HEK293T (cell line): ENCODE data around the gene S100A9.
"Not testable (repeated sequence)": the region's sequence is repeated elsewhere in the genome, so short reads cannot be mapped to it uniquely, and the experiment has no call there.

Experiments used
- CTCF ChIA-PET: fragments of 350-600 bp; formaldehyde crosslinking; extraction: SDS; loops from one replicate; lab custom pipeline; 2021; ENCODE audit warnings: antibody characterized with exemption, inconsistent platforms; lab: Yijun Ruan, JAX
- POLR2A ChIA-PET: fragments of 350-600 bp; formaldehyde crosslinking; extraction: SDS; loops from one replicate; lab custom pipeline; 2020; ENCODE audit warnings: antibody characterized with exemption, inconsistent platforms; lab: Yijun Ruan, JAX
- DNase-seq: peaks from one replicate; pipeline ENCODE4 v3.0.0; 2012; ENCODE audit warnings: mixed read lengths; ENCODE audit errors: extremely low spot score
- ARNT ChIP-seq: fragments of 450-650 bp; IDR thresholded peaks from 2 replicates; pipeline ENCODE4 v1.6.1; 2017; ENCODE audit warnings: mild to moderate bottlenecking
- BHLHE40 ChIP-seq: fragments of 450-650 bp; IDR thresholded peaks from 2 replicates; pipeline ENCODE4 v1.6.1; 2016; ENCODE audit warnings: mild to moderate bottlenecking, moderate library complexity, borderline replicate concordance
- CTBP1 ChIP-seq: fragments of 450-650 bp; IDR thresholded peaks from 2 replicates; pipeline ENCODE4 v1.6.1; 2016; ENCODE audit warnings: borderline replicate concordance
- ELF4 ChIP-seq: fragments of 450-650 bp; IDR thresholded peaks from 2 replicates; pipeline ENCODE4 v1.6.1; 2017; ENCODE audit warnings: antibody characterized with exemption
- FOXA1 ChIP-seq: fragments of 450-650 bp; IDR thresholded peaks from 2 replicates; pipeline ENCODE4 v1.6.1; 2016; ENCODE audit warnings: mild to moderate bottlenecking
- FOXK2 ChIP-seq: fragments of 450-650 bp; IDR thresholded peaks from 2 replicates; pipeline ENCODE4 v1.6.1; 2016; ENCODE audit warnings: mild to moderate bottlenecking
- FOXM1 ChIP-seq: fragments of 450-650 bp; IDR thresholded peaks from 2 replicates; pipeline ENCODE4 v1.6.1; 2017; ENCODE audit warnings: mild to moderate bottlenecking, borderline replicate concordance
- HDGF ChIP-seq: fragments of 450-650 bp; IDR thresholded peaks from 2 replicates; pipeline ENCODE4 v1.6.1; 2017; ENCODE audit warnings: antibody characterized with exemption, borderline replicate concordance
- L3MBTL2 ChIP-seq: fragments of 450-650 bp; conservative IDR thresholded peaks from 2 replicates; pipeline ENCODE4 v1.6.1; 2016; ENCODE audit warnings: mild to moderate bottlenecking
- LEF1 ChIP-seq: fragments of 450-650 bp; IDR thresholded peaks from 2 replicates; pipeline ENCODE4 v1.6.1; 2017; ENCODE audit warnings: mild to moderate bottlenecking, borderline replicate concordance
- NFRKB ChIP-seq: fragments of 450-650 bp; IDR thresholded peaks from 2 replicates; pipeline ENCODE4 v1.6.1; 2016; ENCODE audit warnings: mild to moderate bottlenecking, moderate library complexity
- PKNOX1 ChIP-seq: fragments of 450-650 bp; IDR thresholded peaks from 2 replicates; pipeline ENCODE4 v1.6.1; 2016
- SP1 ChIP-seq: fragments of 450-650 bp; IDR thresholded peaks from 2 replicates; pipeline ENCODE4 v1.6.1; 2017
- SUZ12 ChIP-seq: fragments of 450-650 bp; IDR thresholded peaks from 2 replicates; pipeline ENCODE4 v1.6.1; 2016; ENCODE audit warnings: mild to moderate bottlenecking
- TARDBP ChIP-seq: fragments of 450-650 bp; IDR thresholded peaks from 2 replicates; pipeline ENCODE4 v1.6.1; 2016
- ZNF384 ChIP-seq: fragments of 450-650 bp; IDR thresholded peaks from 2 replicates; pipeline ENCODE4 v1.6.1; 2016

S100A9 gene

GRCh38 chr1:153403421-153404085 is 45.9 kb downstream of the S100A9 start:
- no peak for TF ChIP-seq FOXA1
- no peak for TF ChIP-seq ZNF384
- TF ChIP-seq SP1 = no peak
- TF ChIP-seq NFRKB = no peak
- no peak for TF ChIP-seq HDGF
- TF ChIP-seq BHLHE40 = no peak
- no peak for TF ChIP-seq TARDBP
- no peak for TF ChIP-seq PKNOX1
- TF ChIP-seq ELF4 = no peak
- TF ChIP-seq SUZ12 = no peak
- TF ChIP-seq FOXK2 = no peak
- TF ChIP-seq L3MBTL2 = no peak
- no peak for TF ChIP-seq LEF1
- TF ChIP-seq ARNT = no peak
- no peak for TF ChIP-seq CTBP1
- TF ChIP-seq FOXM1 = no peak
- ChIA-PET CTCF (no interaction called here), POLR2A (no interaction called here)
- DNase-seq = no peak

- POLR2A ChIA-PET = no interaction called here
- no peak for DNase-seq
- CTCF ChIA-PET = interaction anchor here (0.8 kb wide), 1 partner anchor 49 kb away, joined by 3 read pairs; no protein-coding TSS in a partner anchor
- no peak for TF ChIP-seq ARNT
- no peak for TF ChIP-seq FOXA1
- TF ChIP-seq CTBP1 = no peak
- no peak for TF ChIP-seq FOXK2
- TF ChIP-seq SP1 = no peak
- TF ChIP-seq FOXM1 = no peak
- TF ChIP-seq NFRKB = no peak
- no peak for TF ChIP-seq LEF1
- TF ChIP-seq ZNF384 = no peak
- no peak for TF ChIP-seq HDGF
- TF ChIP-seq ELF4 = no peak
- no peak for TF ChIP-seq BHLHE40
- no peak for TF ChIP-seq SUZ12
- TF ChIP-seq TARDBP = no peak
Measured at GRCh38 chr1:153404086-153404635, 46.5 kb downstream of the S100A9 start.

GRCh38 chr1:153404768-153405167 is 47.1 kb downstream of the S100A9 start:
- POLR2A ChIA-PET = no interaction called here
- DNase-seq = peak; percentile 76
- CTCF ChIA-PET = interaction anchor here (0.8 kb wide), 1 partner anchor 49 kb away, joined by 3 read pairs; no protein-coding TSS in a partner anchor
- TF ChIP-seq TARDBP (no peak), CTBP1 (no peak), L3MBTL2 (peak; percentile 100), FOXM1 (no peak), BHLHE40 (no peak), HDGF (no peak)

GRCh38 chr1:153405825-153406599 is 48.4 kb downstream of the S100A9 start:
- CTCF ChIA-PET = interaction anchor here (0.6 kb wide), 1 partner anchor 481 kb away, joined by 3 read pairs; no protein-coding TSS in a partner anchor
- POLR2A ChIA-PET, DNase-seq: not testable (repeated sequence)

- POLR2A ChIA-PET, DNase-seq, CTCF ChIA-PET: not testable (repeated sequence)
Measured at GRCh38 chr1:153407274-153407673, 49.6 kb downstream of the S100A9 start.
